DMS153 treated with DMSO at 0.1 percent for 48 hours (cell line): ENCODE measurements around the gene TMTC1.

Source experiments
- DNase-seq: peaks from one replicate; lab custom pipeline; 2025; ENCODE audit not compliant: unreplicated experiment; lab: John Stamatoyannopoulos, UW

Gene TMTC1

GRCh38 chr12:29486972-29487371 is 296.8 kb downstream of the TMTC1 start:
- no peak for DNase-seq

GRCh38 chr12:29463198-29463597 is 320.5 kb downstream of the TMTC1 start:
- no peak for DNase-seq

DNA sequence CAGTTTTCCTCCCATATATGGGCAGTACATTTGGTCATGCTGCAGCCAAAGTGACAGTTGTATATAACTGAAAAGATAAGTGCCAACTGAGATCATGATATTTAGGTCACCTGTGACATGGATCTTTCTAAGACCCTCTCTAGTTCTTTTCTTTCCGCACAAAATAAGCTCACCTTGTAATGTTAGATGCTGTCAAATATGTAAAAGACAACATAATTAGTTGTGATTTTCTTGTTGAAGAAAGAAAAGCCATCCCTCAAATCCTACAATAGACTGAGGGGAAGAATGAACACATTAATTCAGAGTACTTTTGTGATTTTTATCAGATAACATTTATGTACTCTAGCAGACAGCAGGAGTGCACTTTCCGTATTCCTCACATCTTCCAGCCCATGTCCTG is 323.7 kb downstream of the TMTC1 start:
- DNase-seq: no peak

GRCh38 chr12:29455087-29455486 is 328.7 kb downstream of the TMTC1 start:
- DNase-seq: no peak

DNA sequence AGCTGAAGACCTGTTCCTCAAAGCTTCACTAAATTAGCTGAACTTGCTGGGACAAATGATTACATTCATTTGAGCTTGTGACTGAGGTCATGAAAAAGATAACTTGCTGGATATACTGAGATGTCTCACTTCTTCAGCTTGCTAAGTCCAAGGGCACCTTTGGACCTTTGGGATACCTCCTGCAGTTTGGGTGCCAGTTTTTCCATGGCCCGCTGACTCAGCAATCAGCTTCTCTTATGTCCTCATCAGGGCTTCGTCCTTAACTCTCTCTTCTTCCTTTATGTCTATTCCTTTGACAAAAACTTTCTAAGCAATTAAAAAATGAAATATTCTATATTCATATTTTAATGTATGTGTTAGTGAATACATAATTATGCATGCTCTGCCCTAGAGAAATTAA is 331.9 kb downstream of the TMTC1 start:
- no peak for DNase-seq
